Left ventricle myocardium inferior (tissue), 1 donor: ENCODE data around the gene ZFP36. TPM values are rescaled to one million over a fixed set of nuclear protein-coding genes. Genes with fewer than 3 reads are reported as not detected.
A peak's percentile ranks its signal among the peaks of the same experiment; 100 is the strongest.

Experiments
- DNase-seq: peaks from one replicate; pipeline ENCODE4 v3.0.0-alpha.2; 2020
- H3K27ac ChIP-seq: fragments of 200-600 bp; replicated peaks from 2 replicates; pipeline ENCODE4 v1.8.0; 2021
- H3K27me3 ChIP-seq: fragments of 200-600 bp; 2 replicates; pipeline ENCODE4 v1.8.0; 2021; ENCODE audit warnings: low read depth
- H3K36me3 ChIP-seq: fragments of 200-600 bp; 2 replicates; pipeline ENCODE4 v1.8.0; 2021
- H3K4me1 ChIP-seq: fragments of 200-600 bp; 2 replicates; pipeline ENCODE4 v1.8.0; 2021
- H3K4me3 ChIP-seq: fragments of 200-600 bp; 2 replicates; pipeline ENCODE4 v1.8.0; 2021; ENCODE audit warnings: mild to moderate bottlenecking, moderate library complexity
- H3K9me3 ChIP-seq: fragments of 200-600 bp; replicated peaks from 2 replicates; pipeline ENCODE4 v1.8.0; 2021
- intact Hi-C: fragments of 100-400 bp; cut with micrococcal nuclease; formaldehyde crosslinking; loops from one replicate; pipeline ENCODE4 v1.11.0; 2022
- total RNA-seq: library from RNA; stranded (reverse); fragmentation: NEBNext Ultra II Directional; extraction: Animal tissue kit (Norgen Biotek cat#: 25700); gene quantifications from one replicate; pipeline ENCODE4 v1.2.1, GENCODE V29; 2021
- TF ChIP-seq, protein P1 (sequence below): fragments of 200-600 bp; IDR thresholded peaks from 2 replicates; pipeline ENCODE4 v1.8.0; 2021; ENCODE audit warnings: antibody characterized with exemption, mild to moderate bottlenecking, borderline replicate concordance
- donor health status: DM: no; HTN: yes; CAD: no; lungs with severe emphysema.

ZFP36 gene
- total RNA-seq, 1 donor from 2014 or later, result 34.8 TPM

DNA sequence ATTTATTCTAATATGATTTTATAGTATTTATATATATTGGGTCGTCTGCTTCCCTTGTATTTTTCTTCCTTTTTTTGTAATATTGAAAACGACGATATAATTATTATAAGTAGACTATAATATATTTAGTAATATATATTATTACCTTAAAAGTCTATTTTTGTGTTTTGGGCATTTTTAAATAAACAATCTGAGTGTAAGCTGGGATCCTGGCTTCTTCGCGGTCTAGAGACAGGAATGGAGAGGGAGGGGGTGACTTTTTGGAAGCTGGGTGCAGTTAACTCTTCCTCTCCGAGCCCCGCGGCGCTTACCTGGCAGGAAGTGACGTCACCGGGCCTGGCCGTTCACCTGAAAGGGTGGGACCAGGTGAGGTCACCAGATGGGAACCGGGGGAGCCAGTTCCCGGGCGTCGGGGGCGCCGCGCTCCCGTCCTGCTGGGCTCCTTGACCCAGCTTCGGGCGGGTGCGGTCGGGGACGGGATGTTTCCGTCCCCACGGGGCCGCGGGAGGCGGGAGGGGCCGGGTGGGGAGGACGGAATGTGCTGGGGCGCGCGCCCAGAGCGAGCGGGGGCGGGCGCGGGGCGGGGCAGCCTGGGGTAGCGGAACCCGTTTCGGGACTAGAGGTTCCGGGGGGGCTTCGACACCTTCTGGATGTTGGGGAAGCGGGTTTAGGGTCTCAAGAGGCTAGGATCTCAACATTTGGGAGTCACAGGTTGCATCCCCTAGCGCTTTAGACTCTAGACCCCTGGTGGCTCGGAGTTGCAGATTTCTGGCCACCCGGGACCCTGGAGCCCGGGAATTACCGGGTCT lies 2.8 kb downstream of the ZFP36 start:
- DNase-seq, result peak; percentile 95
- H3K27ac ChIP-seq, result peak overlapping the region; percentile 99
- H3K4me1 ChIP-seq, result peaks cover 87% of the 10 kb centered on the region
- TF ChIP-seq, protein P1, sequence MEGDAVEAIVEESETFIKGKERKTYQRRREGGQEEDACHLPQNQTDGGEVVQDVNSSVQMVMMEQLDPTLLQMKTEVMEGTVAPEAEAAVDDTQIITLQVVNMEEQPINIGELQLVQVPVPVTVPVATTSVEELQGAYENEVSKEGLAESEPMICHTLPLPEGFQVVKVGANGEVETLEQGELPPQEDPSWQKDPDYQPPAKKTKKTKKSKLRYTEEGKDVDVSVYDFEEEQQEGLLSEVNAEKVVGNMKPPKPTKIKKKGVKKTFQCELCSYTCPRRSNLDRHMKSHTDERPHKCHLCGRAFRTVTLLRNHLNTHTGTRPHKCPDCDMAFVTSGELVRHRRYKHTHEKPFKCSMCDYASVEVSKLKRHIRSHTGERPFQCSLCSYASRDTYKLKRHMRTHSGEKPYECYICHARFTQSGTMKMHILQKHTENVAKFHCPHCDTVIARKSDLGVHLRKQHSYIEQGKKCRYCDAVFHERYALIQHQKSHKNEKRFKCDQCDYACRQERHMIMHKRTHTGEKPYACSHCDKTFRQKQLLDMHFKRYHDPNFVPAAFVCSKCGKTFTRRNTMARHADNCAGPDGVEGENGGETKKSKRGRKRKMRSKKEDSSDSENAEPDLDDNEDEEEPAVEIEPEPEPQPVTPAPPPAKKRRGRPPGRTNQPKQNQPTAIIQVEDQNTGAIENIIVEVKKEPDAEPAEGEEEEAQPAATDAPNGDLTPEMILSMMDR, result no peak
- no peaks in the 10 kb centered on the region for H3K9me3 ChIP-seq
- intact Hi-C loops, result no loop called here
- H3K4me3 ChIP-seq, result peak overlapping the region; percentile 87
- H3K36me3 ChIP-seq, result peaks cover 16% of the 10 kb centered on the region
- H3K27me3 ChIP-seq, result no peaks in the 10 kb centered on the region

DNA sequence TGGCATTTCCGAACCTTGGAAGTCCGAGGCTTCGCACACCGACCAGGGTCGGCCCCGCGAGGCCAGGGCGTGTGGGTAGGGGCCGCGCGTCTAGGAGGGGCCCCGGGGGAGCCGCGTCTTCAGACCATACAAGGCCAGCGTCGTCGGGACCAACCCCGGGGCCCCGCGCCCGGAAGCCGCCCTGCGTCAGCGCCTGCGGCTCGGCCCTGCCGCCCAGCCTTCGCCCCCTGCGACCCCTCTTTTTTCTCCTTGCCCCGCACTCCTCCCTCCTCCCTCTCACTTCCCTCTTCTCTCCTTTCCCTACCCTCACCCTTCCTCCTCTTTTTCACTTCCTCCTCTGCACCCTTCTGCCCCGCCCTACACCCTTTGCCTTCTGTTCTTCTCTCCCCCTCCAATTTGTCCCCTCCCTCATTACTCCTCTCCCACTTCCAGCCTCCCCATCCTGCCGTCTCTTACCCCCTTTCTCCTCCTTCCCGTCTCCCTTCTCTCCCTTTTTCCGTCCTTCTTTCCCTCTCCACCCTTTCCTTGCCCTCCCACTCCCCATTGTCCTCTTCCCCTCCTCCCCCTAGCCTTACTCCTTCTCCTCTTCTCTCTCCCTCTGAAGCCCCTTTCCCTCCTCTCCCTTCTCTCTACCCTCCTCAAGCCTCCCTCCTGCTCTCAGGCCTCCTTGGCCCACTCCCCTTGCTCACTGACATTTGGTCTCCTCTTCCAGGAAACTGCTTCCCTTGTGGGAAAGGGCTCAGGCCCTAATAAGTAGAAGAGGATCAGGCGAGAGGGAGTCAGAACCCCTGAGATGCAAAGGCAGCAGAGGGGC lies 3.6 kb downstream of the ZFP36 start:
- peaks cover 87% of the 10 kb centered on the region for H3K4me1 ChIP-seq
- no peaks in the 10 kb centered on the region for H3K27me3 ChIP-seq
- peaks cover 16% of the 10 kb centered on the region for H3K36me3 ChIP-seq
- TF ChIP-seq, protein P1, result no peak
- peak overlapping the region; percentile 99 for H3K27ac ChIP-seq
- H3K9me3 ChIP-seq, result no peaks in the 10 kb centered on the region
- peak; percentile 87 for DNase-seq
- H3K4me3 ChIP-seq, result peak overlapping the region; percentile 87
- intact Hi-C loops, result no loop called here

DNA sequence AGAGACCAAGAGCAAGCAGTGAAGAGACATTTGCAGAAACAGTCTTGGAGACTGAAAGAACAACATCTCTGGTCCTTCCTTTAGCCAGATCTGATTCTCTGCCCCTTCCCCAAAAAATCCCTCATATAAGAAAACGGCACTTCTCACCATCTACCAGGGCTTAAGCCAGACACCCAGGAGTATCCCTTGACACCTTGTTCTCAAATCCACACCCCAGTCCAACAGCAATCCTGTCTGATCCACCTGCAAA lies 4.1 kb downstream of the ZFP36 start:
- no peaks in the 10 kb centered on the region for H3K27me3 ChIP-seq
- H3K4me3 ChIP-seq, result peak overlapping the region; percentile 87
- H3K27ac ChIP-seq, result peak overlapping the region; percentile 99
- peaks cover 87% of the 10 kb centered on the region for H3K4me1 ChIP-seq
- H3K36me3 ChIP-seq, result peaks cover 16% of the 10 kb centered on the region
- TF ChIP-seq, protein P1, result no peak
- no peak for DNase-seq
- intact Hi-C loops, result no loop called here
- no peaks in the 10 kb centered on the region for H3K9me3 ChIP-seq

DNA sequence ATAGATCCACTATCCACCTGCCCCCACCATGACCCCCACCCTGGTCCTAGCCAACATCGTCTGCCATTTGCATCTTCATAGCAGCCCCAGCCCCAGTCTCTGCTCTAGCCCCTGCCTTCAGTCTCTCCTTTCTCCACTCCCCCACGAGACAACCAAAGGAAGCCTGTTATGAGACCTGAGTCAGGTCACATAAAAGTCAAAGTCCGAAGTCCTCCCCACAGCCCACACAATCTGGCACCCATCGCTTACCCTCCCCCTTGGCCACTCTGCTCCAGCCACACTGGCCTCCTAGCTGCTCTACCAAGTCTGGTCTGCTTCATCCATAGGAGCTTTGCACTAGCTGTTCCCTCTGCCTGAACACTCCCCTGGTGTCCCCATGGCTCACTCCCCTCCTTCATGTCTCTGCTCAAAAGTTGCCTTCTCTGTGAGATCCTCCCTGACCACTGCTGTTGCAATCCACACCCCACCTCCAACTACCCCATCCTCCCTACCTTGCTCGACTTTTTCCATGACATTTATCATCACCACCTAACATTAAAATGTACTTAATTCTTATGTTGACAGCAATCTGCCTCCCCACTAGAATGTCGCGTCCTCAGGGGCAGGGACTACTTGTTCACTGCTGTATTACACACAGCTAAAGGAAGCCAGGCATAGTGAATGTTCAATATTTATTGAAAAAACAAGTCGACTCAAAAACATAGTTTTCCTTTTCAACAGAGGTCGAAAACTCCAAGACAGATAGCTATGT lies 4.6 kb downstream of the ZFP36 start:
- intact Hi-C loops, result no loop called here
- H3K4me3 ChIP-seq, result peak overlapping the region; percentile 87
- peaks cover 16% of the 10 kb centered on the region for H3K36me3 ChIP-seq
- no peaks in the 10 kb centered on the region for H3K27me3 ChIP-seq
- TF ChIP-seq, protein P1, result no peak
- peak overlapping the region; percentile 99 for H3K27ac ChIP-seq
- no peaks in the 10 kb centered on the region for H3K9me3 ChIP-seq
- peaks cover 87% of the 10 kb centered on the region for H3K4me1 ChIP-seq
- DNase-seq, result no peak

DNA sequence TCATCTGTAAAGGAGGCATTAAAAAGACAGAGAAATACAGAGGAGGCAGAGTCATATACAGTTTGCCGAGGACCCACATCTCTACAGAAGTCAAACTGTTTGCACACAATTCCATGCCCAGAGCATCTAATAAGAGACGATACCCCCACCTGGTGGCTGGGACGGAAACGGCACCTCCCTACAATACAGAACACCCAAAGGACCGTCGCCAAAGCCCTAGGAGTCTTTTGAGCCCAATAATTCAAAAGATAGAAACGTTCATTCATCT lies 5.1 kb downstream of the ZFP36 start:
- peak overlapping the region; percentile 99 for H3K27ac ChIP-seq
- H3K9me3 ChIP-seq, result no peaks in the 10 kb centered on the region
- no peaks in the 10 kb centered on the region for H3K27me3 ChIP-seq
- H3K36me3 ChIP-seq, result peaks cover 17% of the 10 kb centered on the region
- intact Hi-C loops, result no loop called here
- H3K4me3 ChIP-seq, result peak overlapping the region; percentile 87
- TF ChIP-seq, protein P1, result peak; percentile 94
- peak; percentile 93 for DNase-seq
- H3K4me1 ChIP-seq, result peaks cover 90% of the 10 kb centered on the region
